Ovary (tissue), 9 donors: ENCODE results near the gene SCN1A. TPM values are rescaled to one million over a fixed set of nuclear protein-coding genes. Genes with fewer than 3 reads are reported as not detected.

Experiments used
- DNase-seq, 5 donors: peaks; one replicate each; pipeline ENCODE4 v3.0.0-alpha.2; 2019 to 2020
- H3K27ac ChIP-seq, 2 donors: fragments of 200-600 bp; one replicate each; pipeline versions ENCODE4 v1.5.1 to v1.8.0; 2019 to 2022
- H3K27me3 ChIP-seq: fragments of 200-600 bp; one replicate; pipeline ENCODE4 v1.8.0; 2022
- H3K36me3 ChIP-seq: fragments of 200-600 bp; sonication (generic); one replicate; pipeline ENCODE4 v1.5.1; 2019
- H3K4me1 ChIP-seq: one replicate; pipeline ENCODE4 v1.8.1; 2013; ENCODE audit warnings: mild to moderate bottlenecking, moderate library complexity; ENCODE audit not compliant: insufficient read depth
- H3K4me3 ChIP-seq: fragments of 200-600 bp; sonication (generic); one replicate; pipeline ENCODE4 v1.5.1; 2017
- H3K9me3 ChIP-seq, 2 donors: fragments of 200-600 bp in 1 of 2; sonication (generic) in 1 of 2; one replicate each; pipeline versions ENCODE4 v1.5.1 to v1.8.1; 2013 to 2019; ENCODE audit warnings: mild to moderate bottlenecking in 1 of 2, moderate library complexity in 1 of 2
- EP300 ChIP-seq: sonication (generic); formaldehyde crosslinking; IDR thresholded peaks from one replicate; pipeline ENCODE4 v1.6.1; 2017; ENCODE audit warnings: antibody characterized with exemption
- POLR2A ChIP-seq: fragments of 450-650 bp; IDR thresholded peaks from one replicate; pipeline ENCODE4 v1.6.1; 2017; ENCODE audit warnings: antibody characterized with exemption, mild to moderate bottlenecking, moderate library complexity
- WGBS, 3 donors: extraction: QIAGEN DNeasy Blood & Tissue Kit in 1 of 3; methylation state at CpG; one replicate each; pipeline versions ENCODE4 v1.1.5 to v1.1.7; 2013 to 2017; 5-methylcytosine and 5-hydroxymethylcytosine counted together
- intact Hi-C, 4 donors: fragments of 100-400 bp; cut with DNase I; formaldehyde crosslinking; loops; one replicate each; pipeline versions ENCODE4 v1.11.0 to v1.15.1; 2022 to 2023
- polyA plus RNA-seq, 2 donors: library from polyadenylated mRNA; stranded (reverse); fragments of 200-250 nt in 1 of 2; fragments of 350-450 nt in 1 of 2; fragmentation: Illumina TruSeq in 1 of 2; extraction: RNeasy Lipid Tissue Mini Kit (QIAGEN cat#74804) in 1 of 2; gene quantifications; one replicate each; pipeline ENCODE4 v1.2.3, GENCODE V29; 2013 to 2014
- total RNA-seq, 7 donors: library from RNA; depleted of rRNA in 2 of 7; stranded (reverse); fragments of >200 nt in 2 of 7; fragmentation: NEBNext Ultra II Directional in 3 of 7; extraction: Animal tissue kit (Norgen Biotek cat#: 25700) in 3 of 7; gene quantifications; one replicate each; pipeline versions ENCODE4 v1.1.0 to v1.2.4, GENCODE V29; 2016 to 2023
- TF ChIP-seq, protein P1 (sequence below), 3 donors: fragments of 450-650 bp in 2 of 3; fragments of 200-600 bp in 1 of 3; IDR thresholded peaks; one replicate each; pipeline versions ENCODE4 v1.5.1 to v1.8.0; 2016 to 2022; ENCODE audit warnings: antibody characterized with exemption in 3 of 3, mild to moderate bottlenecking in 1 of 3
- donor health status: DM: no; HTN: no; CAD: no; lungs with moderate emphysema.
- donor health status: DM: no; HTN: no; CAD: no.
- donor health status: Bipolar disorder and iron deficiency.
- donor health status: DM: yes; HTN: yes; CAD: no.
- donor health status: DM: no; HTN: no; CAD: no.
- donor health status: DM: yes; HTN: yes; CAD: no.

The SCN1A gene
- total and polyA plus RNA-seq, 9 donors: under 0.01 to 5.6 (median 0.34) TPM; not detected in 5

DNA sequence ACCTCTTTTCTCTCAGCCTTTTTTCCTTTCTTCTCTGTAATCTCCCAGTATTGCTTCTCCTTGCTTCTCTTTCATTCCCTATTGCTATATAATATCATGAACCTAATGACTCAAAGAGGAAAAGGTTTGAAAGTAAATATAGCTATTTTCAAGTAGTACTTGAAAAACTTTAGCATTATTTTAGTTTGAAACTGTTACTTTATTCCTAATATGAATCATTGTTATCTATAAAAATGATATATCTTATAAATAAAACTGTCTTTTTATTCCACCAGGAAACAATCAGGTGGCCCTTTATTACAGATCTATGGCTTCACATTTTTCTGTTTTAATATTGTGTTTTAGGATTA lies 311 bp upstream of the SCN1A start:
- Histone ChIP-seq H3K27me3 (no peaks in the 10 kb centered on the region), H3K9me3 (no peaks in the 10 kb centered on the region), H3K27ac (no peak overlapping the region), H3K36me3 (no peaks in the 10 kb centered on the region), H3K4me1 (no peaks in the 10 kb centered on the region), H3K4me3 (no peak overlapping the region)
- no peak for DNase-seq
- TF ChIP-seq, protein P1, sequence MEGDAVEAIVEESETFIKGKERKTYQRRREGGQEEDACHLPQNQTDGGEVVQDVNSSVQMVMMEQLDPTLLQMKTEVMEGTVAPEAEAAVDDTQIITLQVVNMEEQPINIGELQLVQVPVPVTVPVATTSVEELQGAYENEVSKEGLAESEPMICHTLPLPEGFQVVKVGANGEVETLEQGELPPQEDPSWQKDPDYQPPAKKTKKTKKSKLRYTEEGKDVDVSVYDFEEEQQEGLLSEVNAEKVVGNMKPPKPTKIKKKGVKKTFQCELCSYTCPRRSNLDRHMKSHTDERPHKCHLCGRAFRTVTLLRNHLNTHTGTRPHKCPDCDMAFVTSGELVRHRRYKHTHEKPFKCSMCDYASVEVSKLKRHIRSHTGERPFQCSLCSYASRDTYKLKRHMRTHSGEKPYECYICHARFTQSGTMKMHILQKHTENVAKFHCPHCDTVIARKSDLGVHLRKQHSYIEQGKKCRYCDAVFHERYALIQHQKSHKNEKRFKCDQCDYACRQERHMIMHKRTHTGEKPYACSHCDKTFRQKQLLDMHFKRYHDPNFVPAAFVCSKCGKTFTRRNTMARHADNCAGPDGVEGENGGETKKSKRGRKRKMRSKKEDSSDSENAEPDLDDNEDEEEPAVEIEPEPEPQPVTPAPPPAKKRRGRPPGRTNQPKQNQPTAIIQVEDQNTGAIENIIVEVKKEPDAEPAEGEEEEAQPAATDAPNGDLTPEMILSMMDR (IDR thresholded peaks at IDR 0.05): no peak
- no peak for TF ChIP-seq EP300
- no peak for TF ChIP-seq POLR2A
- intact Hi-C loops: loop anchor here in 1 of 4 donors (10.0 kb wide), 1 partner anchor 173 kb away; the partner anchor contains the start of gene TTC21B

DNA sequence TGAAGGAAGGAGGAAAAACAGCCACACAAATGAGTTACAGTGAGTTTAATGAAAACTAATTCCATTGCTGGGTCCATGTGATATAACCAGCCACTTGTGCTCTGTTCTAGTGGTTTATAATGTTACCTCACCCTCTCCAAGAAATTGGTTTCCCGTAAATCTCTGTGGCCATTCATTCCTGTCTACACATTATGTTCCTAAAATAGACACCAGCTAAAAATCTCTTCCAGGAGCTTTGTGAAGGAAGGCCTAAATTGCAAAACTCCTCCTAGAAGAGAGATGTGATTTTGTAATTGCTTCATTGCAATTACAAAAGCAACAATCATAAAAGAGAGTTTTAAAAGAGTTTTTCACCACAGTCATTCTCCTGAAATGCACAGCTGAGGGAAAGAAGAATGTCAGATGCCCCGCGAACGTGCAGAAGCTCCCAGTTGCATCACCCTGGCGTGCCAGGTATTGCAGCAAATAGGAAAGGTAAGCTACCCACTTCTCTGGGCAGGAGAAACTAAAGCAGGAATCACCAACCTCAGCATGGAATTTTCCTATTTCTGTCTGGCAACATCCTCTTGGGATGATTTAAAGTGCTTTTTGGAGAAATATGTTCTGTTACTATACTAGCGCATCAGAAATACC lies 1.7 kb downstream of the SCN1A start:
- 83 to 90% (median 83%) methylated on average over 6 of the region's 6 CpGs for WGBS, 3 donors
- intact Hi-C loops: loop anchor here in 1 of 4 donors (10.0 kb wide), 1 partner anchor 171 kb away; the partner anchor contains the start of gene TTC21B
- no peak for TF ChIP-seq POLR2A
- TF ChIP-seq, protein P1 (IDR thresholded peaks at IDR 0.05): no peak
- no peak for TF ChIP-seq EP300
- Histone ChIP-seq H3K27ac (no peak overlapping the region), H3K4me3 (no peak overlapping the region), H3K36me3 (no peaks in the 10 kb centered on the region), H3K9me3 (no peaks in the 10 kb centered on the region), H3K4me1 (no peaks in the 10 kb centered on the region), H3K27me3 (no peaks in the 10 kb centered on the region)
- DNase-seq: no peak

DNA sequence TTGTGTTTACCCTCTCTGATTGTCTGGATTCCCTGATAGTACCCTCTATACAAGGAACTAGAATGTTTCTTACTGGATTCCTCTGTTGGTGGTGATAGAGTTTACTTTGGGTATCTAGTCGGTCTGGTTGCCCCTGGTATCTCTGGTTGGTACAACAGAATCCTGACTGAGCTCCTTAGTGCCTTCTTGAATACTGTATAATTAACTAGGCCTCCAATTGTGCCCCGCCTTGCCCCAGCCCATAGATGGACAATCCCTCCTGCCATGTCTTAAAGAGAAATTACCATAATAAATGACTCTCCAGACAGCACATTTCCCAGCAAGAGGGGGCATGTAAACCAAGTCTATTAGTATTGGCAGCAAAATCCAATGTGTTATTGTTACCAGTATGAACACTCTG lies 2.3 kb downstream of the SCN1A start:
- H3K4me1 ChIP-seq: no peaks in the 10 kb centered on the region
- no peak overlapping the region for H3K27ac ChIP-seq
- no peak for TF ChIP-seq POLR2A
- TF ChIP-seq EP300: no peak
- TF ChIP-seq, protein P1 (IDR thresholded peaks at IDR 0.05): no peak
- no peaks in the 10 kb centered on the region for H3K9me3 ChIP-seq
- H3K4me3 ChIP-seq: no peak overlapping the region
- 79 to 89% (median 80%) methylated on average over 2 of the region's 2 CpGs for WGBS, 3 donors
- DNase-seq: no peak
- intact Hi-C loops: loop anchor here in 1 of 4 donors (10.0 kb wide), 1 partner anchor 171 kb away; the partner anchor contains the start of gene TTC21B
- H3K36me3 ChIP-seq: no peaks in the 10 kb centered on the region
- H3K27me3 ChIP-seq: no peaks in the 10 kb centered on the region

DNA sequence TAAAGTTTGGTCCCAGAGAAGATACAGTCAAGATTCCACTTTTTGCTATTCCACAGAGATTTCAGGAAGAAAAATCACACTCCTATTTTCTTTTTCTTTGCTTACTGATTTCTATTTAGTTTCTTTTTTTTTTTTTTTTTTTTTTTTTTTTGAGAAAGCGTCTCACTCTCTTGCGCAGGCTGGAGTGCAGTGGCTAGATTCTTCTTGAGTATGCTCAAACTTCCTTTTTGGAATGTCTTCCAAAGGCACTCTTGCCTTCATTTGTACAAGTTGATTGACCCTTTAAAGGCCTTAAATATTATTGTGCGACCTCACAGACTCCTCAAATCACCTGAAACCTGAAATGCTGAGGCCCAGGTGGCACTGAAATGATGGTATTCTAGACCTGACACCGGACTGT lies 9.6 kb downstream of the SCN1A start:
- 71 to 85% (median 84%) methylated on average over 4 of the region's 4 CpGs for WGBS, 3 donors
- no peaks in the 10 kb centered on the region for H3K4me1 ChIP-seq
- H3K36me3 ChIP-seq: no peaks in the 10 kb centered on the region
- intact Hi-C loops: no loop called here
- no peaks in the 10 kb centered on the region for H3K9me3 ChIP-seq
- H3K27ac ChIP-seq: no peak overlapping the region
- DNase-seq: no peak
- no peaks in the 10 kb centered on the region for H3K27me3 ChIP-seq
- TF ChIP-seq POLR2A: no peak
- TF ChIP-seq, protein P1 (IDR thresholded peaks at IDR 0.05): no peak
- TF ChIP-seq EP300: no peak
- no peak overlapping the region for H3K4me3 ChIP-seq
